ENCODE results near the gene GIMAP8. TPM values are rescaled to one million over a fixed set of nuclear protein-coding genes. Genes with fewer than 3 reads are reported as not detected.
A peak's percentile ranks its signal among the peaks of the same experiment; 100 is the strongest.
"Not testable (repeated sequence)": the region's sequence is repeated elsewhere in the genome, so short reads cannot be mapped to it uniquely, and the experiment has no call there.

GIMAP8 gene
- total RNA-seq, 1 donor from 2014 or later = not detected

DNA sequence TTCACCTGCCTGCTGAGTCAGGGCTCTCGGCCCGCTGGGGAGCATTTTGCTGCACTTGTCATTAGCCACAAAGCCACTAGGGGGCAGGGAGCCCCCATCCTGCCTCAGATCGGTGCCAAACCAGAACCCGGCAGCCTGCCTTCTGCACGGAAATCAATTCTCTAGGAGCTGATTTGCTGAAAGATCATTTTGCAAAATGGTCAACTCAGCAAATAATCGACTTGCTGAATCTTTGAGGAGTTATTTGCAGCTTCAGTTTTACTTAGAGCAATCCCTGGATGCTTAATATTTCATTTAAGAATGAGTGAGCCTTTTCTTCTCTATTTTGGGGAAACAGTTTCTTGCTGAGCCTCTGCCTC is 1.7 kb upstream of the GIMAP8 start:
- no peak for DNase-seq (ENCODE audit: low read depth)
- H3K4me3 ChIP-seq (ENCODE audit: low read depth, low read length) = no peak overlapping the region
- peak; percentile 92 for TF ChIP-seq CTCF (conservative IDR thresholded peaks at IDR 0.05; ENCODE audit: low read depth, low read length)

DNA sequence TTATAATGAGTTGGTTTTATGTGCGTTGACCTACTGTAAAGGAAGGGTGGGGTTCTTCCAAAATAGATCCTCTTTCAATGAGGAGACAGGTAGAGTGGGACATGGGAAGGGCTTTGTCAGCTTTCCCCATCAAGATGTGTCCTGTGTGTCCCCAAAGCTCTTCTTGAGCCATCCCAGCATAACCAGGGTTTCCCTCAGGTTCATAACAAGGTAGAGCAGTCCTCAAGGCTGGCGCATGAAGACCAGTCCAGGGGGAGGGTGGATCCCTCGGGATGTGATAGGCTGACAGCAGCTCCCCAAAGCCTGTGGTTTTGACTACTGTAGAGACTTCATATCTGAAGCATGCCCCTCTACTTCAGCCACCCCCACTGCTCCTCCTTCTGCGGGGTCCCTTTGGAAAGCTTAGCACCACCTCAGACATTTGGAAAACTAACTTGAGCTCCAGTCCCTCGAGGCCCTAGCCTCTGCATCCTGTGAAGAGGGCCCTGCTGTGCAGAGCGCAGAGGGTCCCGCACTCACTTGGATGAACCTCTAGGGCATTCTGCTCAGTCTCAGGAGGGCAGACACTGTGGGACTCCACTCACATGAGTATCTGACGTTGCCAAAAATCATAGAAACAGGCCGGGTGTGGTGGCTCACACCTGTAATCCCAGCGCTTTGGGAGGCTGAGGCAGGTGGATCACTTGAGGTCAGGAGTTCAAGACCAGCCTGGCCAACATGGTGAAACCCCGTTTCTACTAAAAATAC is 1.1 kb upstream of the GIMAP8 start:
- TF ChIP-seq CTCF (conservative IDR thresholded peaks at IDR 0.05; ENCODE audit: low read depth, low read length) = no peak
- no peak overlapping the region for H3K4me3 ChIP-seq (ENCODE audit: low read depth, low read length)
- DNase-seq (ENCODE audit: low read depth) = no peak

GRCh38 chr7:150451097-150451793 is 815 bp downstream of the GIMAP8 start:
- DNase-seq (ENCODE audit: low read depth) = no peak
- TF ChIP-seq CTCF (conservative IDR thresholded peaks at IDR 0.05; ENCODE audit: low read depth, low read length) = no peak

GRCh38 chr7:150451833-150452461 is 1.5 kb downstream of the GIMAP8 start:
- H3K4me3 ChIP-seq (ENCODE audit: low read depth, low read length) = no peak overlapping the region
- DNase-seq (ENCODE audit: low read depth) = no peak
- no peak for TF ChIP-seq CTCF (conservative IDR thresholded peaks at IDR 0.05; ENCODE audit: low read depth, low read length)

More at GRCh38 chr7:150451097-150451793, 815 bp downstream of the GIMAP8 start:
- no peak overlapping the region for H3K4me3 ChIP-seq (ENCODE audit: low read depth, low read length)

- no peak overlapping the region for H3K4me3 ChIP-seq (ENCODE audit: low read depth, low read length)
- TF ChIP-seq CTCF (conservative IDR thresholded peaks at IDR 0.05; ENCODE audit: low read depth, low read length) = no peak
- DNase-seq (ENCODE audit: low read depth) = no peak
Measured at GRCh38 chr7:150453181-150453580, 2.8 kb downstream of the GIMAP8 start.

DNA sequence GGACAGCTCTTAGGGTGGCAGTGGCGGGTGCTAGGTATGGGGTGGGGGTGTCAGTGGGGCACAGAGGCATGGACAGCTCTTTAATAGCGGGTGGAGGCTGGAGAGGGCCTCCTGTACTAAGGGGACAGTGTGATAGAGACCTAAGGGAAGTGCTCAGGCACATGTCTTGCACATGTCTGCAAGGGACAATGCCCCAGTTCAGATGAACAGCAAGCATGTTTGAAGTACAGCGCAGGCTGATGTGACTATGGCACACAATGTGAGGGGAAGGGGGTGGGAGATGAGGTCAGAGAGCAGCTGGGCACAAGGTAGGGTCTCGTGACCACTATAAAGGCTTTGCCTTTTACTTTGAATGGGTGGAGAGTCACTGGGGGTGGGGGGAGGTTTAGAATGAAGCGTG is 3.5 kb downstream of the GIMAP8 start:
- DNase-seq (ENCODE audit: low read depth) = no peak
- H3K4me3 ChIP-seq (ENCODE audit: low read depth, low read length) = no peak overlapping the region
- TF ChIP-seq CTCF (conservative IDR thresholded peaks at IDR 0.05; ENCODE audit: low read depth, low read length) = no peak

DNA sequence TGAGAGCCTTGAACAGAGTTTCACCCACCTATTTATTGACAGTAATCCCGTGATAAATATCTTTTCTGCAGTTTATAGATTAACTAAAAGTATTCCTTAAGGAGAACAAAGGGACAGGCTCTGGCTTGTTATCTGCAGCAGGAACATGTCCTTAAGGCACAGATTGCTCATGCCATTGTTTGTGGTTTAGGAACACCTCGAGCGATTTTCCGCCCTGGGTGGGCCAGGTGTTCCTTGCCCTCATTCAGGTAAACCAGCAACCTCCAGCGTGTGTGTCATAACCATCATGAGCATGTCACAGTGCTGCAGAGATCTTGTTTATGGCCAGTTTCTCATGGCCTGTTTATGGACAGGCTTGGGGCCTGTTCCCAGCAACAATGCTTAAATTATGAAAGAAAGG is 6.6 kb downstream of the GIMAP8 start:
- not testable (repeated sequence) for H3K4me3 ChIP-seq (ENCODE audit: low read depth, low read length); DNase-seq (ENCODE audit: low read depth)
